HepG2 (cell line): ENCODE results near the gene STARD6. TPM values are rescaled to one million over a fixed set of nuclear protein-coding genes. Genes with fewer than 3 reads are reported as not detected.

Experiments used
- ELF4 ChIP-seq: sonication (generic); formaldehyde crosslinking; IDR thresholded peaks from 2 replicates; pipeline ENCODE4 v1.5.0; 2020; ENCODE audit warnings: missing genetic modification reagents, mild to moderate bottlenecking, moderate library complexity, borderline replicate concordance
- EP300 ChIP-seq, 3 experiments: sonication (generic) in 1 of 3; formaldehyde crosslinking in 1 of 3; IDR thresholded peaks; 2 replicates each; pipeline versions ENCODE4 v1.5.1 to v1.6.1; 2011 to 2020; ENCODE audit warnings: low read depth in 2 of 3, low read length in 2 of 3, borderline replicate concordance in 1 of 3, improper control_type of control experiment in 1 of 3, mild to moderate bottlenecking in 1 of 3, missing genetic modification reagents in 1 of 3, moderate library complexity in 1 of 3
- GZF1 ChIP-seq: sonication (generic); formaldehyde crosslinking; IDR thresholded peaks from 2 replicates; pipeline ENCODE4 v1.5.1; 2020; ENCODE audit warnings: mild to moderate bottlenecking, missing genetic modification reagents
- KAT2B ChIP-seq: fragments of 150-350 bp; IDR thresholded peaks from 2 replicates; pipeline ENCODE4 v1.6.1; 2014; ENCODE audit warnings: low read depth, low read length, borderline replicate concordance
- NFIB ChIP-seq: sonication (generic); formaldehyde crosslinking; IDR thresholded peaks from 2 replicates; pipeline ENCODE4 v1.9.0; 2021; ENCODE audit warnings: missing genetic modification reagents, mild to moderate bottlenecking, borderline replicate concordance
- PHF20 ChIP-seq: sonication (generic); formaldehyde crosslinking; IDR thresholded peaks from 2 replicates; pipeline ENCODE4 v1.5.0; 2020; ENCODE audit warnings: mild to moderate bottlenecking, missing genetic modification reagents
- TP53 ChIP-seq: sonication (generic); formaldehyde crosslinking; conservative IDR thresholded peaks from 2 replicates; pipeline ENCODE4 v1.4.0; 2020; ENCODE audit warnings: missing genetic modification reagents
- WIZ ChIP-seq: sonication (generic); formaldehyde crosslinking; IDR thresholded peaks from 2 replicates; pipeline ENCODE4 v1.5.1; 2020; ENCODE audit warnings: mild to moderate bottlenecking, missing genetic modification reagents
- ZBTB40 ChIP-seq, 2 experiments: fragments of 450-650 bp in 1 of 2; sonication (generic) in 1 of 2; formaldehyde crosslinking in 1 of 2; IDR thresholded peaks; 2 replicates each; pipeline versions ENCODE4 v1.6.1 to v1.8.0; 2016 to 2022; ENCODE audit warnings: antibody characterized with exemption in 1 of 2, mild to moderate bottlenecking in 1 of 2, missing genetic modification reagents in 1 of 2
- ZFP41 ChIP-seq: sonication (generic); formaldehyde crosslinking; IDR thresholded peaks from 2 replicates; pipeline ENCODE4 v1.4.0; 2020; ENCODE audit warnings: mild to moderate bottlenecking, missing genetic modification reagents, borderline replicate concordance
- ZKSCAN1 ChIP-seq: fragments of 150-350 bp; IDR thresholded peaks from 2 replicates; pipeline ENCODE4 v1.6.1; 2014; ENCODE audit warnings: low read length
- ZNF276 ChIP-seq: sonication (generic); formaldehyde crosslinking; IDR thresholded peaks from 2 replicates; pipeline ENCODE4 v1.4.0; 2020; ENCODE audit warnings: mild to moderate bottlenecking, low read depth, missing genetic modification reagents
- ZNF33A ChIP-seq: sonication (generic); formaldehyde crosslinking; IDR thresholded peaks from 2 replicates; pipeline ENCODE4 v1.5.1; 2020; ENCODE audit warnings: missing genetic modification reagents, mild to moderate bottlenecking, moderate library complexity, borderline replicate concordance
- ZNF850 ChIP-seq: sonication (generic); formaldehyde crosslinking; conservative IDR thresholded peaks from 2 replicates; pipeline ENCODE4 v1.9.0; 2021; ENCODE audit warnings: mild to moderate bottlenecking, missing genetic modification reagents
- polyA plus RNA-seq, 8 experiments: library from polyadenylated mRNA; depleted of rRNA in 3 of 8; stranded (reverse) in 7 of 8; unstranded in 1 of 8; fragments of >200 nt; fragmentation: Illumina TruSeq in 4 of 8; extraction: Trizol in 4 of 8; gene quantifications; 2 replicates each; pipeline versions ENCODE4 v1.2.1 to v1.2.3, GENCODE V29; 2011 to 2016; ENCODE audit warnings: low read depth in 4 of 8, missing spikeins in 1 of 8, mixed read lengths in 1 of 8; ENCODE audit not compliant: insufficient read depth in 1 of 8
- total RNA-seq, 5 experiments: library from RNA; depleted of rRNA; stranded (reverse); fragments of >200 nt; fragmentation: Illumina TruSeq; extraction: Trizol; gene quantifications; 2 replicates each; pipeline ENCODE4 v1.2.3, GENCODE V29; 2016; ENCODE audit warnings: low read depth in 1 of 5
- TF ChIP-seq, protein P1 (sequence below): IDR thresholded peaks from 2 replicates; pipeline ENCODE4 v1.6.1; 2016; ENCODE audit warnings: missing compliant biosample characterization, missing genetic modification reagents, borderline replicate concordance

The STARD6 gene
- total and polyA plus RNA-seq, 2 of the 13 experiments (the other 11 are each of a cell fraction or from before 2014, with no cell fraction given): not detected

GRCh38 chr18:54357660-54358494, at the start of gene STARD6, which contains the start of gene C18orf54 (continued):
- TF ChIP-seq EP300 (IDR thresholded peaks at IDR 0.05; ENCODE audit: low read depth in 2 of 2, low read length in 2 of 2) (no peak), EP300 (CRISPR knock-in tag; IDR thresholded peaks at IDR 0.05; ENCODE audit: borderline replicate concordance) (no peak), ZFP41 (CRISPR knock-in tag) (no peak), ZNF276 (no peak), WIZ (peak; percentile 68; the same call in 1 of the 2 replicates), ELF4 (CRISPR knock-in tag) (no peak), ZKSCAN1 (no peak), ZNF33A (CRISPR knock-in tag) (no peak), TP53 (CRISPR knock-in tag) (no peak), GZF1 (CRISPR knock-in tag) (no peak), NFIB (CRISPR knock-in tag) (no peak), KAT2B (no peak), ZBTB40 (IDR thresholded peaks at IDR 0.05) (no peak), ZBTB40 (CRISPR knock-in tag; IDR thresholded peaks at IDR 0.05) (no peak), ZNF850 (no peak), PHF20 (CRISPR knock-in tag) (peak; percentile 43; the same call in 1 of the 2 replicates)
- TF ChIP-seq, protein P1, sequence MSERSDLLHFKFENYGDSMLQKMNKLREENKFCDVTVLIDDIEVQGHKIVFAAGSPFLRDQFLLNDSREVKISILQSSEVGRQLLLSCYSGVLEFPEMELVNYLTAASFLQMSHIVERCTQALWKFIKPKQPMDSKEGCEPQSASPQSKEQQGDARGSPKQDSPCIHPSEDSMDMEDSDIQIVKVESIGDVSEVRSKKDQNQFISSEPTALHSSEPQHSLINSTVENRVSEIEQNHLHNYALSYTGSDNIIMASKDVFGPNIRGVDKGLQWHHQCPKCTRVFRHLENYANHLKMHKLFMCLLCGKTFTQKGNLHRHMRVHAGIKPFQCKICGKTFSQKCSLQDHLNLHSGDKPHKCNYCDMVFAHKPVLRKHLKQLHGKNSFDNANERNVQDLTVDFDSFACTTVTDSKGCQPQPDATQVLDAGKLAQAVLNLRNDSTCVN: no peak
